Pancreas (tissue), 10 donors: ENCODE results near the gene RAB39A. TPM values are rescaled to one million over a fixed set of nuclear protein-coding genes. Genes with fewer than 3 reads are reported as not detected.

Source experiments
- ATAC-seq, 4 donors: fragments of 200-7000 bp; cut with Tn5 transposase; one replicate each; pipeline versions ENCODE4 v1.8.0 to v1.9.1; 2020; ENCODE audit warnings: mild to moderate bottlenecking in 4 of 4, moderate library complexity in 4 of 4
- DNase-seq, 6 donors: peaks; one replicate each; pipeline ENCODE4 v3.0.0-alpha.2; 2020
- FAIRE-seq: peaks from 2 replicates; lab custom pipeline; 2012; peaks lifted over from hg19 to GRCh38; lab: Jason Lieb, UNC
- H3K27ac ChIP-seq, 4 donors: fragments of 200-600 bp; sonication (generic); 1 replicate in 3 of 4; 2 replicates in 1 of 4; pipeline versions ENCODE4 v1.5.0 to v1.8.0; 2020
- H3K27me3 ChIP-seq, 4 donors: fragments of 200-600 bp; one replicate each; pipeline ENCODE4 v1.8.0; 2021
- H3K36me3 ChIP-seq, 3 donors: fragments of 200-600 bp; sonication (generic) in 1 of 3; one replicate each; pipeline versions ENCODE4 v1.5.0 to v1.8.0; 2020 to 2021
- H3K4me1 ChIP-seq, 3 donors: fragments of 200-600 bp; one replicate each; pipeline ENCODE4 v1.8.0; 2021
- H3K4me3 ChIP-seq, 4 donors: fragments of 200-600 bp; sonication (generic) in 2 of 4; one replicate each; pipeline versions ENCODE4 v1.5.0 to v1.8.0; 2020 to 2021
- H3K9me3 ChIP-seq, 4 donors: fragments of 200-600 bp; one replicate each; pipeline ENCODE4 v1.8.0; 2021
- whole genome bisulfite sequencing, 2 donors: extraction: QIAGEN DNeasy Blood & Tissue Kit; methylation state at CpG; one replicate each; pipeline ENCODE4 v1.1.7; 2013; 5-methylcytosine and 5-hydroxymethylcytosine counted together
- intact Hi-C, 3 donors: fragments of 100-400 bp; cut with DNase I; formaldehyde crosslinking; loops; one replicate each; pipeline versions ENCODE4 v1.11.1 to v1.14.2; 2022
- polyA plus RNA-seq, 2 donors: library from polyadenylated mRNA; stranded (reverse); fragments of 200-250 nt; gene quantifications; one replicate each; pipeline ENCODE4 v1.2.3, GENCODE V29; 2013
- total RNA-seq, 6 donors: library from RNA; stranded (reverse); fragmentation: NEBNext Ultra II Directional in 4 of 6; extraction: Animal tissue kit (Norgen Biotek cat#: 25700) in 4 of 6; gene quantifications; one replicate each; pipeline versions ENCODE4 v1.2.1 to v1.2.4, GENCODE V29; 2021 to 2023
- TF ChIP-seq, protein P1 (sequence below), 4 donors: fragments of 200-600 bp; sonication (generic) in 3 of 4; IDR thresholded peaks; one replicate each; pipeline versions ENCODE4 v1.5.0 to v1.8.0; 2021; ENCODE audit warnings: antibody characterized with exemption in 4 of 4
- donor health status: healthy with polysubstance abuse.
- donor health status: DM: no; HTN: no; CAD: no; lungs with moderate emphysema.
- donor health status: DM: no; HTN: no; CAD: no.
- donor health status: control.
- donor health status: control.
- donor health status: Bipolar disorder and iron deficiency.
- donor health status: DM: yes; HTN: yes; CAD: no.
- donor health status: DM: no; HTN: no; CAD: no.
- donor health status: DM: no; HTN: no; CAD: no.
- donor health status: DM: yes; HTN: yes; CAD: no.

Gene RAB39A
- total and polyA plus RNA-seq, 8 donors, result 0.15 to 1.0 (median 0.47) TPM; not detected in 2

DNA sequence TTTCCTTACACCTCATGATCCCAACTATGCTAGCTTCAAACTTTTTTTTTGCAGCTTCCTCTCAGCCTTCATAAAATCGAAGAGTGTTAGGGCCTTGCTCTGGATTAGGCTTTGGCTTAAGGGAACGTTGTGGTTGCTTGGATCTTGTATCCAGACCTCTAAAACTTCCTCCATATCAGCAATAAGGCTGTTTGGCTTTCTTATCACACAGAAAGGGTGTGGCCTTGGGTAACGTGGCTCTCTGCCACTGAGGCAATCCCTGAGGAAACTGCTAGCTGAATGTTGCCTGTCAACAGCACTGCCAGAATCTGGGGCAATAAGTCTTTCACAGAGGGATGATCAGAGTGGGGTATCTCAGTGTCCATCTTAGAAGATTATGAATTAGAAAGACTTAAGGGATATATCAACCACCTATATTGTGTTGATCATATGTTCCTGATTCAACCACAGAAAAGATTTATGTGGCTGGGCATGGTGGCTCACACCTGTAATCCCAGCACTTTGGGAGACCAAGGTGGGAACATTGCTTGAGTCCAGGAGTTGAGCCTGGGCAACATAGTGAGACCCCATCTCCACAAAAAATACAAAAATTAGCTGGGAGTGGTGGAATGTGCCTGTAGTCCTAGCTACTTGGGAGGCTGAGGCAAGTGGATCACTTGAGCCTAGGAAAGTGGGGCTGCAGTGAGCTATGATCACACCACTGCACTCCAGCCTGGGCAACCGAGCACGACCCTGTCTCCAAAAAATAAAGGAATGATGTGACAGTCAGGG is 67.9 kb downstream of the RAB39A start:
- H3K27me3 ChIP-seq, result no peaks in the 10 kb centered on the region
- ATAC-seq (peak in 1 of 4 donors; percentile 61), FAIRE-seq (no peak), DNase-seq (no peak)
- TF ChIP-seq, protein P1, sequence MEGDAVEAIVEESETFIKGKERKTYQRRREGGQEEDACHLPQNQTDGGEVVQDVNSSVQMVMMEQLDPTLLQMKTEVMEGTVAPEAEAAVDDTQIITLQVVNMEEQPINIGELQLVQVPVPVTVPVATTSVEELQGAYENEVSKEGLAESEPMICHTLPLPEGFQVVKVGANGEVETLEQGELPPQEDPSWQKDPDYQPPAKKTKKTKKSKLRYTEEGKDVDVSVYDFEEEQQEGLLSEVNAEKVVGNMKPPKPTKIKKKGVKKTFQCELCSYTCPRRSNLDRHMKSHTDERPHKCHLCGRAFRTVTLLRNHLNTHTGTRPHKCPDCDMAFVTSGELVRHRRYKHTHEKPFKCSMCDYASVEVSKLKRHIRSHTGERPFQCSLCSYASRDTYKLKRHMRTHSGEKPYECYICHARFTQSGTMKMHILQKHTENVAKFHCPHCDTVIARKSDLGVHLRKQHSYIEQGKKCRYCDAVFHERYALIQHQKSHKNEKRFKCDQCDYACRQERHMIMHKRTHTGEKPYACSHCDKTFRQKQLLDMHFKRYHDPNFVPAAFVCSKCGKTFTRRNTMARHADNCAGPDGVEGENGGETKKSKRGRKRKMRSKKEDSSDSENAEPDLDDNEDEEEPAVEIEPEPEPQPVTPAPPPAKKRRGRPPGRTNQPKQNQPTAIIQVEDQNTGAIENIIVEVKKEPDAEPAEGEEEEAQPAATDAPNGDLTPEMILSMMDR (IDR thresholded peaks at IDR 0.05), result no peak
- H3K9me3 ChIP-seq, result no peaks in the 10 kb centered on the region
- H3K36me3 ChIP-seq, result no peaks in the 10 kb centered on the region
- H3K4me1 ChIP-seq, result no peaks in the 10 kb centered on the region
- H3K27ac ChIP-seq, result no peak overlapping the region
- intact Hi-C loops, result no loop called here
- H3K4me3 ChIP-seq, result no peak overlapping the region
- 31 to 32% methylated on average over 5 of the region's 5 CpGs for WGBS, 2 donors

GRCh38 chr11:107998761-107999160 is 70.5 kb downstream of the RAB39A start:
- TF ChIP-seq, protein P1 (IDR thresholded peaks at IDR 0.05), result no peak
- no peak for FAIRE-seq
- H3K4me3 ChIP-seq, result no peak overlapping the region

GRCh38 chr11:107999759-108000455 is 71.7 kb downstream of the RAB39A start:
- peak in 3 of 4 donors; percentile 65 to 73 (median 71) for ATAC-seq
- DNase-seq, result no peak
- H3K9me3 ChIP-seq, result no peaks in the 10 kb centered on the region
- TF ChIP-seq, protein P1 (IDR thresholded peaks at IDR 0.05), result peak in 1 of 4 donors; percentile 13
- no peak overlapping the region for H3K27ac ChIP-seq
- H3K4me3 ChIP-seq, result no peak overlapping the region
- no peaks in the 10 kb centered on the region for H3K27me3 ChIP-seq
- no peaks in the 10 kb centered on the region for H3K4me1 ChIP-seq
- H3K36me3 ChIP-seq, result no peaks in the 10 kb centered on the region
- FAIRE-seq, result no peak
- intact Hi-C loops, result no loop called here
- 28% methylated on average over 6 of the region's 6 CpGs for WGBS, 2 donors

More at GRCh38 chr11:107998761-107999160, 70.5 kb downstream of the RAB39A start:
- Histone ChIP-seq H3K27ac (no peak overlapping the region), H3K27me3 (no peaks in the 10 kb centered on the region), H3K9me3 (no peaks in the 10 kb centered on the region), H3K4me1 (no peaks in the 10 kb centered on the region), H3K36me3 (no peaks in the 10 kb centered on the region)
- DNase-seq (no peak), ATAC-seq (no peak)
- WGBS, 2 donors, result 88% methylated on average over 6 of the region's 6 CpGs
- intact Hi-C loops, result no loop called here

DNA sequence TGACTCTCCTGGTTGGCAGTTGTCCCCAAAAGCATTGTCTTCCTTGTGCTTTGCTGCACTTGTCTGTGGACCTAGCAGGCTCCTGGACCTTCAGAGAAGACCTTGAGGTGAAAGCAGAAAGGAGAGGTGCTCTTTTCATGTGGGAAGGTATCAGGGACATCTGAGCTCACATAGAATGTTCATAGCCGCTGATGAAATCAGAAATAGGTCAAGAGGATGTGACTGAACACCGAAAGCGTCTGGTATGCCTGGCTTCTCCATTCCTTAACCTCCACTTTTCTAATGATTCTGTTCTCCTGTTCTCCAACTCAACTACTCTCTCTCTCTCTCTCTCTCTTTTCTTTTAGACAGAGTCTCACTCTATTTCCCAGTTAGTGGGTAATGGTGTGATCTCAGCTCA is 74.2 kb downstream of the RAB39A start:
- Histone ChIP-seq H3K4me1 (no peaks in the 10 kb centered on the region), H3K27ac (no peak overlapping the region), H3K4me3 (no peak overlapping the region), H3K27me3 (no peaks in the 10 kb centered on the region), H3K36me3 (no peaks in the 10 kb centered on the region), H3K9me3 (no peaks in the 10 kb centered on the region)
- ATAC-seq, result no peak
- 79 to 83% methylated on average over 3 of the region's 3 CpGs for WGBS, 2 donors
- FAIRE-seq, result no peak
- intact Hi-C loops, result no loop called here
- DNase-seq, result no peak
- TF ChIP-seq, protein P1 (IDR thresholded peaks at IDR 0.05), result no peak
